Common myeloid progenitor, CD34-positive (primary cell): ENCODE results near the gene DHCR24.

Source experiments
- CTCF ChIA-PET: fragments of 350-600 bp; sonication (Branson Sonifier 250); formaldehyde crosslinking; loops from one replicate; lab custom pipeline; 2021; ENCODE audit warnings: antibody characterized with exemption; lab: Charles Lee
- POLR2A ChIA-PET: fragments of 350-600 bp; sonication (Branson Sonifier 250); formaldehyde crosslinking; loops from one replicate; lab custom pipeline; 2021; ENCODE audit warnings: antibody characterized with exemption; lab: Charles Lee
- DNase-seq, 3 donors: peaks; one replicate each; pipeline versions ENCODE4 v3.0.0 to v3.0.0-alpha.2; 2013
- H3K27ac ChIP-seq, 2 experiments: 1 replicate in 1 of 2; 2 replicates in 1 of 2; pipeline ENCODE4 v1.7.0; 2013; ENCODE audit warnings: inconsistent platforms in 2 of 2, low read length in 2 of 2, mild to moderate bottlenecking in 2 of 2, low read depth in 1 of 2, moderate library complexity in 1 of 2; ENCODE audit not compliant: severe bottlenecking in 2 of 2, insufficient read depth in 1 of 2, poor library complexity in 1 of 2
- H3K27me3 ChIP-seq, 5 experiments: replicated peaks in 2 of 5; 1 replicate in 3 of 5; 2 replicates in 2 of 5; pipeline versions ENCODE4 v1.6.1 to v1.7.0; 2013; ENCODE audit warnings: low read length in 4 of 5, mild to moderate bottlenecking in 2 of 5, moderate library complexity in 2 of 5, inconsistent platforms in 1 of 5; ENCODE audit not compliant: insufficient read depth in 5 of 5, control insufficient read depth in 4 of 5
- H3K36me3 ChIP-seq, 4 experiments: 1 replicate in 2 of 4; 2 replicates in 2 of 4; pipeline versions ENCODE4 v1.6.1 to v1.7.0; 2013; ENCODE audit warnings: low read length in 3 of 4, control low read depth in 1 of 4, mild to moderate bottlenecking in 1 of 4; ENCODE audit not compliant: control insufficient read depth in 4 of 4, insufficient read depth in 4 of 4
- H3K4me1 ChIP-seq, 4 experiments: 1 replicate in 3 of 4; 2 replicates in 1 of 4; pipeline versions ENCODE4 v1.6.1 to v1.7.1; 2013; ENCODE audit warnings: low read length in 3 of 4, mild to moderate bottlenecking in 3 of 4, control low read depth in 1 of 4, inconsistent platforms in 1 of 4, moderate library complexity in 1 of 4; ENCODE audit not compliant: control insufficient read depth in 4 of 4, insufficient read depth in 4 of 4; ENCODE audit errors: control extremely low read depth in 1 of 4
- H3K4me3 ChIP-seq, 7 experiments: 1 replicate in 4 of 7; 2 replicates in 3 of 7; pipeline versions ENCODE4 v1.5.1 to v1.7.0; 2013; ENCODE audit warnings: mild to moderate bottlenecking in 7 of 7, low read length in 6 of 7, moderate library complexity in 6 of 7, inconsistent platforms in 2 of 7, low read depth in 2 of 7, control low read depth in 1 of 7; ENCODE audit not compliant: insufficient read depth in 4 of 7, control insufficient read depth in 1 of 7; ENCODE audit errors: extremely low read depth in 1 of 7
- H3K9me3 ChIP-seq, 5 experiments: 1 replicate in 4 of 5; 2 replicates in 1 of 5; pipeline versions ENCODE4 v1.6.1 to v1.7.1; 2013; ENCODE audit warnings: low read length in 4 of 5, mild to moderate bottlenecking in 2 of 5, inconsistent platforms in 1 of 5, low read depth in 1 of 5, moderate library complexity in 1 of 5; ENCODE audit not compliant: control insufficient read depth in 4 of 5, insufficient read depth in 2 of 5; ENCODE audit errors: control extremely low read depth in 1 of 5
- WGBS: methylation state at CpG from one replicate; pipeline ENCODE4 v1.1.5; 2013; ENCODE audit not compliant: insufficient coverage; 5-methylcytosine and 5-hydroxymethylcytosine counted together

The DHCR24 gene

GRCh38 chr1:54833121-54833520 lies 53.9 kb downstream of the DHCR24 start:
- ChIA-PET CTCF (interaction anchor here (1.7 kb wide), 1 partner anchor 18 kb away, joined by 4 read pairs; no protein-coding TSS in a partner anchor), POLR2A (no interaction called here)
- H3K4me1 ChIP-seq, result no peaks in the 10 kb centered on the region
- H3K27me3 ChIP-seq, result no peaks in the 10 kb centered on the region
- H3K9me3 ChIP-seq, result peaks cover 0 to 9% (median 4%) of the 10 kb centered on the region in 5 experiments
- H3K4me3 ChIP-seq, result no peak overlapping the region
- 100% methylated on average over 4 of the region's 9 CpGs for WGBS
- no peak overlapping the region for H3K27ac ChIP-seq
- no peak for DNase-seq
- H3K36me3 ChIP-seq, result no peaks in the 10 kb centered on the region

DNA sequence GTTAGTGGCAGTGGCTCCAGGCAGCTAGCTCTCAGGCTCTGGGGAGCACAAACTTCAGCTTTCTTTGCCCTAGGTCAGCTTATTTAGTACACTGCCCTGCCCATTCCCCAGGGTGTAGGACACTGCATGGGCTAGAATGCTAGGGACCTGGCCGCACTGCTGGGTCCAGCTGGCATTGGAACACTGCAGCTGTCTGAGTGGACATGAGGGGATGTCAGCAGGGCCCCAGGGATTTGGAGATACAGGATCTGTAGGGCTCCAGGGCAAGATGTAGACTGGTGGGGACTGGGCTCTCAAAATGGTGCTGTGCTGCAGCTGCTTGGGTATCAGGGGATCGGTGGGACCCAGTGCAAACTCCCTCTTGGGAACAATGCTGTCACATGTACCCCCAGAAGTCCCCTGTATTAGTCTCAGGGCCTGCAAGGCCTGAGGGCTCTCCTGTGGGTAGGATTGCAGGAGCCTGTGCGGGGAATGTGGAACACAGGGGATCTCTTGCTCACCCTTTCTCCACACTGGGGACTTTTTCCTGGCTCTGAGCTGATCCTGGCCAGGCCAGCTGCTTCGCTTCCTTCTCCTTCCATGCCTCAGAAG lies 60.7 kb downstream of the DHCR24 start:
- POLR2A ChIA-PET, result no interaction called here

DNA sequence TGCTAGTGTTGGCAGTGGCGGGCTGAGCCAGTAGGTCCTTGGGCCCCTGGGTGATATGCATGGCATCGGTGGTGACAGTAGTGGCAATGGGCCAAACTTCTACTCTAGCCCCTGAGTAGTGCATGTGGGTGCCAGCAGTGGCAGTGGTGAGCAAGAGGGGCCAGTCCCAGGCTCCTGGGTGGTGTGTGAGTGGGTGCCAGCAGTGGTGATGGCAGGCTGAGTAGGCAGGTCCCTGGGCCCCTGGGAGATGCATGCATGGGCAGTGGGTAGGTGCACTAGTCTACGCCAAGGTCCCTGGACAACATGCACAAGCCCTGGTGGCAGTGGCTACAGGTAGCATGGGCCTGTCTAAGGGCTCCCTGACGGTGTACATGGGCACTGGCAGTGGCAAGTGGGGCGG lies 61.3 kb downstream of the DHCR24 start:
- WGBS, result 97% methylated on average over 4 of the region's 5 CpGs
- no peaks in the 10 kb centered on the region for H3K27me3 ChIP-seq
- no peak overlapping the region for H3K4me3 ChIP-seq
- no peaks in the 10 kb centered on the region for H3K36me3 ChIP-seq
- peaks cover 0 to 34% (median 13%) of the 10 kb centered on the region in 5 experiments for H3K9me3 ChIP-seq
- ChIA-PET POLR2A (no interaction called here), CTCF (interaction anchor here (1.5 kb wide), 1 partner anchor 12 kb away, joined by 3 read pairs; no protein-coding TSS in a partner anchor)
- H3K4me1 ChIP-seq, result no peaks in the 10 kb centered on the region
- no peak for DNase-seq
- H3K27ac ChIP-seq, result no peak overlapping the region

More for the DNA sequence above, 60.7 kb downstream of the DHCR24 start:
- Histone ChIP-seq H3K9me3 (peaks cover 0 to 37% (median 13%) of the 10 kb centered on the region in 5 experiments), H3K36me3 (no peaks in the 10 kb centered on the region), H3K27me3 (no peaks in the 10 kb centered on the region), H3K27ac (no peak overlapping the region), H3K4me3 (no peak overlapping the region), H3K4me1 (no peaks in the 10 kb centered on the region)
- WGBS, result 100% methylated on average over 4 of the region's 4 CpGs
- CTCF ChIA-PET, result interaction anchor here (1.5 kb wide), 1 partner anchor 12 kb away, joined by 3 read pairs; no protein-coding TSS in a partner anchor
- no peak for DNase-seq

GRCh38 chr1:54823670-54824069 lies 63.3 kb downstream of the DHCR24 start:
- DNase-seq, result no peak
- ChIA-PET CTCF (interaction anchor here (0.7 to 1.5 kb wide), 3 partner anchors 8 to 25 kb away, joined by 3 read pairs; no protein-coding TSS in a partner anchor), POLR2A (no interaction called here)
- peaks cover 0 to 31% (median 11%) of the 10 kb centered on the region in 5 experiments for H3K9me3 ChIP-seq
- H3K27me3 ChIP-seq, result no peaks in the 10 kb centered on the region
- no peaks in the 10 kb centered on the region for H3K36me3 ChIP-seq
- WGBS, result no CpG with 5 or more reads among the region's 3 CpGs
- H3K4me3 ChIP-seq, result no peak overlapping the region
- H3K4me1 ChIP-seq, result no peaks in the 10 kb centered on the region
- H3K27ac ChIP-seq, result no peak overlapping the region

DNA sequence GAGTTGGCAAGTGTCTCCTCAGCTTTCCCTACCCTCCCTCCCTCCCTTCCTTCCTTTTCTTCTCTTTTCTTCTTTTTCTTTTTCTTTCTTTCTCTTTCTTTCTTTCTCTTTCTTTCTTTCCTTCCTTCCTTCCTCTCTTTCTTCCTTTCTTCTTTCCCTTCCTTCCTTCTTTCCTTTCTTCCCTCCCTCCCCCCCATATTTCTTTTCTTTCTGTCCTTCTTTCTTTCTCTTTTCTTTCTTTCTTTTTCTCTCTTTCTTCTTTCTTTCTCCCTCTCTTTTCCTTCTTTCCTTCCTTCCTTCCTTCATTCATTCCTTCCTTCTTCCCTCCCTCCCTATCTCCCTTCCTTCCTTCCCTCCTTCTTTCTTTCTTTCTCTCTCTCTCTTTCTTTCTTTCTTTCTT lies 67.3 kb downstream of the DHCR24 start:
- Histone ChIP-seq H3K27me3 (no peaks in the 10 kb centered on the region), H3K4me1 (no peaks in the 10 kb centered on the region), H3K4me3 (no peak overlapping the region), H3K9me3 (peaks cover 0 to 15% (median 5%) of the 10 kb centered on the region in 5 experiments), H3K27ac (no peak overlapping the region), H3K36me3 (no peaks in the 10 kb centered on the region)
- no peak for DNase-seq
- ChIA-PET POLR2A (no interaction called here), CTCF (interaction anchor here (0.6 kb wide), 1 partner anchor 321 kb away, joined by 3 read pairs; no protein-coding TSS in a partner anchor)

DNA sequence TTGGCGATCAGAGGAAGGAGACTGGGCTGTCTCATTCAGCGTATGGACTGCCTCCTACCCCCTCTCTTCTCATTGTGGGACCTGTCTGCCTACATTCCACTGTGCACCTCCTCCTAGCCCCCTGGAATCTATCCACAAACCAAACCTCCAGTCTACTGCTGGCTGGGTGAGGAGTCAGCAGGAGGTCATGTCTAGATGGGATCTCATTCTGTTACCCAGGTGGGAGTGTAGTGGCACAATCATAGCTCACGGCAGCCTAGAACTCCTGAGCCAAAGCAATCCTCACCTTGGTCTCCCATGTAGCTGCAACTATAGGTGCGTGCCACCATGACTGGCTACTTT lies 67.8 kb downstream of the DHCR24 start:
- Histone ChIP-seq H3K4me1 (no peaks in the 10 kb centered on the region), H3K36me3 (no peaks in the 10 kb centered on the region), H3K9me3 (peaks cover 0 to 13% (median 4%) of the 10 kb centered on the region in 5 experiments), H3K4me3 (no peak overlapping the region), H3K27me3 (no peaks in the 10 kb centered on the region), H3K27ac (no peak overlapping the region)
- ChIA-PET CTCF (no interaction called here), POLR2A (no interaction called here)
- no peak for DNase-seq
- 93% methylated on average over 2 of the region's 4 CpGs for WGBS

- 90% methylated on average over 5 of the region's 5 CpGs for WGBS
- Histone ChIP-seq H3K27ac (no peak overlapping the region), H3K36me3 (no peaks in the 10 kb centered on the region), H3K9me3 (peaks cover 0 to 8% (median 0%) of the 10 kb centered on the region in 5 experiments), H3K4me1 (no peaks in the 10 kb centered on the region), H3K4me3 (no peak overlapping the region), H3K27me3 (no peaks in the 10 kb centered on the region)
- DNase-seq, result no peak
- ChIA-PET CTCF (no interaction called here), POLR2A (no interaction called here)
Measured at GRCh38 chr1:54818461-54819194, 68.4 kb downstream of the DHCR24 start.
